Measurements from ENCODE around the gene FGD3. TPM values are rescaled to one million over a fixed set of nuclear protein-coding genes. Genes with fewer than 3 reads are reported as not detected.

The FGD3 gene
- total RNA-seq, 1 experiment from 2014 or later: 1.8 TPM

GRCh38 chr9:93017621-93018020 lies 70.3 kb downstream of the FGD3 start:
- Histone ChIP-seq H2BK5ac (ENCODE audit: insufficient read length, low read length) (no peak overlapping the region), H3K18ac (ENCODE audit: insufficient read length, low read depth, low read length) (no peak overlapping the region), H3K4ac (ENCODE audit: low read depth, low read length) (no peak overlapping the region), H4K8ac (replicated peaks; ENCODE audit: insufficient read length, low read depth, low read length) (no peak overlapping the region), H3K27ac (ENCODE audit: insufficient read length, low read depth, low read length) (no peak overlapping the region), H2BK15ac (ENCODE audit: low read depth, low read length) (no peak overlapping the region), H3K4me2 (ENCODE audit: insufficient read depth, insufficient read length, low read length) (no peak overlapping the region), H3K79me1 (ENCODE audit: insufficient read depth, low read depth, low read length, poor library complexity, severe bottlenecking) (no peaks in the 10 kb centered on the region), H2BK12ac (ENCODE audit: insufficient read length, low read depth, low read length) (no peak overlapping the region), H2AK5ac (ENCODE audit: insufficient read length, low read length) (no peak overlapping the region), H2AFZ (ENCODE audit: low read length) (no peak overlapping the region), H3K9me3 (ENCODE audit: control insufficient read depth, low read depth, low read length) (no peaks in the 10 kb centered on the region), H2BK20ac (ENCODE audit: low read depth, low read length, poor library complexity, severe bottlenecking) (no peak overlapping the region), H3K56ac (ENCODE audit: insufficient read length, low read depth, low read length) (no peak overlapping the region), H3K23ac (ENCODE audit: insufficient read length, low read depth, low read length) (no peak overlapping the region), H3K4me1 (ENCODE audit: insufficient read depth, low read length) (no peaks in the 10 kb centered on the region), H2BK120ac (ENCODE audit: low read depth, low read length, poor library complexity, severe bottlenecking) (no peak overlapping the region), H3K14ac (ENCODE audit: insufficient read depth, low read length) (no peak overlapping the region; the same call in 1 of the 2 replicates), H3K9ac (ENCODE audit: extremely low read depth, insufficient read length, low read length) (no peak overlapping the region), H3K79me2 (ENCODE audit: insufficient read depth, low read length) (no peaks in the 10 kb centered on the region), H3K23me2 (ENCODE audit: insufficient read length, low read depth, low read length, poor library complexity, severe bottlenecking) (no peaks in the 10 kb centered on the region), H4K5ac (ENCODE audit: insufficient read length, low read depth, low read length) (no peak overlapping the region), H3K27me3 (ENCODE audit: insufficient read depth, low read length) (no peaks in the 10 kb centered on the region), H3T11ph (ENCODE audit: low read length) (no peak overlapping the region), H4K20me1 (ENCODE audit: control insufficient read depth, insufficient read depth, insufficient read length) (no peaks in the 10 kb centered on the region), H4K91ac (ENCODE audit: insufficient read length, low read depth, low read length) (no peak overlapping the region)
- no peak for TF ChIP-seq CTCF (conservative IDR thresholded peaks at IDR 0.05)
- no peaks in the 10 kb centered on the region for H3K9me3 Mint-ChIP-seq
- H3K4me1 Mint-ChIP-seq: peaks cover 13 to 23% of the 10 kb centered on the region in 2 experiments
- no peak overlapping the region for H3K4me3 Mint-ChIP-seq
- no CpG with 5 or more reads among the region's 9 CpGs for WGBS (ENCODE audit: extremely low coverage, insufficient read length, low lambda C conversion rate)
- H3K27ac Mint-ChIP-seq: no peak overlapping the region
- no peaks in the 10 kb centered on the region for H3K27me3 Mint-ChIP-seq (ENCODE audit: low read depth)
- H3K36me3 Mint-ChIP-seq (ENCODE audit: insufficient read depth in 1 of 3, low read depth in 3 of 3): peaks cover 0 to 4% (median 0%) of the 10 kb centered on the region in 3 experiments; a peak in 2 of 7 replicates
- no peak for DNase-seq
